ENCODE data around the gene CDC42BPA.

DNA sequence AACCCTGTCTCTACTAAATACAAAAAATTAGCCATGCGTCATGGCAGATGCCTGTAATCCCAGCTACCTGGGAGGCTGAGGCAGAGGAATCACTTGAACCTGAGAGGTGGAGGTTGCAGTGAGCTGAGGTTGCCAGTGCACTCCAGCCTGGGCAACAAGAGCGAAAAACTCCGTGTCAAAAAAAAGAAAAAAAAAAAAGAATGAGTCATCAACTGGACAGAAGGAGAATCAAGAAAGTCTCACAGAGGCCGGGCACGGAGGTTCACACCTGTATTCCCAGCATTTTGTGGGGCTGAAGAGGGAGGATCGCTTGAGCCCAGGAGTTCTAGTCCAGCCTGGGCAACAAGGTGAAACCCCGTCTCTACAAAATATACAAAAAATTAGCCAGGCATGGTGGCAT lies 45.5 kb upstream of the CDC42BPA start:
- TF ChIP-seq CTCF (conservative IDR thresholded peaks at IDR 0.05 in 1 of 2, IDR thresholded peaks at IDR 0.05 in 1 of 2; ENCODE audit: low read depth in 1 of 2, low read length in 2 of 2) (no peak), EZH2 (IDR thresholded peaks at IDR 0.05; ENCODE audit: low read length, missing control alignments) (no peak)
